GM12878 (cell line): Measurements from ENCODE around the gene MYLIP. TPM values are rescaled to one million over a fixed set of nuclear protein-coding genes. Genes with fewer than 3 reads are reported as not detected.

ENCODE experiments used
- ATAC-seq: fragments of 200-7000 bp; cut with Tn5 transposase; 3 replicates; pipeline ENCODE4 v1.9.1; 2020; ENCODE audit warnings: mild to moderate bottlenecking, moderate library complexity
- BruUV-seq: library from RNA; stranded (reverse); fragments of 400-500 nt; replicated peaks from 2 replicates; lab custom pipeline; 2021; lab: Mats Ljungman, UMichigan
- CTCF ChIA-PET: fragments of 300-600 bp; sonication (Branson Sonifier 250); formaldehyde crosslinking; extraction: SDS; loops from one replicate; lab custom pipeline; 2021; ENCODE audit warnings: inconsistent platforms; lab: Yijun Ruan, JAX
- POLR2A ChIA-PET: fragments of 350-600 bp; formaldehyde crosslinking; extraction: SDS; loops from one replicate; lab custom pipeline; 2021; ENCODE audit warnings: inconsistent platforms; lab: Charles Lee
- RAD21 ChIA-PET: fragments of 300-600 bp; sonication (Branson Sonifier 250); formaldehyde crosslinking; loops from one replicate; lab custom pipeline; 2023; ENCODE audit warnings: antibody characterized with exemption; ENCODE audit not compliant: unreplicated experiment; lab: Charles Lee
- SMC1A ChIA-PET: fragments of 300-600 bp; sonication (Branson Sonifier 250); formaldehyde crosslinking; loops from one replicate; lab custom pipeline; 2023; ENCODE audit not compliant: unreplicated experiment, uncharacterized antibody; lab: Charles Lee
- DNase-seq: peaks from one replicate; pipeline ENCODE4 v3.0.0-alpha.2; 2011; ENCODE audit warnings: low read depth, low spot score
- FAIRE-seq: peaks from 3 replicates; lab custom pipeline; 2011; peaks lifted over from hg19 to GRCh38; lab: Jason Lieb, UNC
- H2AFZ ChIP-seq: 2 replicates; pipeline ENCODE4 v1.6.0; 2011; ENCODE audit warnings: low read depth, low read length, control low read depth; ENCODE audit not compliant: control insufficient read depth
- H3K27ac ChIP-seq: 2 replicates; pipeline ENCODE4 v1.5.1; 2011; ENCODE audit warnings: control low read depth; ENCODE audit not compliant: control insufficient read depth, insufficient read depth
- H3K27me3 ChIP-seq, 2 experiments: replicated peaks in 1 of 2; 2 replicates each; pipeline versions ENCODE4 v1.6.0 to v1.6.1; 2011; ENCODE audit warnings: low read length in 1 of 2; ENCODE audit not compliant: control insufficient read depth in 2 of 2, insufficient read depth in 2 of 2
- H3K36me3 ChIP-seq, 2 experiments: 2 replicates each; pipeline ENCODE4 v1.5.1; 2011; ENCODE audit warnings: low read length in 1 of 2; ENCODE audit not compliant: control insufficient read depth in 2 of 2, insufficient read depth in 2 of 2
- H3K4me1 ChIP-seq: 2 replicates; pipeline ENCODE4 v1.6.1; 2011; ENCODE audit warnings: mild to moderate bottlenecking, low read length, moderate library complexity, mixed read lengths; ENCODE audit not compliant: control insufficient read depth, insufficient read depth
- H3K4me2 ChIP-seq: 2 replicates; pipeline ENCODE4 v1.6.0; 2011; ENCODE audit warnings: control low read depth; ENCODE audit not compliant: control insufficient read depth, insufficient read depth
- H3K4me3 ChIP-seq: fragments of 200-600 bp; sonication (generic); 2 replicates; pipeline ENCODE4 v1.5.1; 2016
- H3K79me2 ChIP-seq: 2 replicates; pipeline ENCODE4 v1.6.0; 2011; ENCODE audit warnings: low read length; ENCODE audit not compliant: control insufficient read depth, insufficient read depth
- H3K9ac ChIP-seq: 2 replicates; pipeline ENCODE4 v1.8.0; 2011; ENCODE audit warnings: low read length, control low read depth, mixed read lengths; ENCODE audit not compliant: control insufficient read depth, insufficient read depth
- H3K9me3 ChIP-seq: replicated peaks from 3 replicates; pipeline ENCODE4 v1.5.1; 2011; ENCODE audit warnings: mild to moderate bottlenecking, low read length; ENCODE audit not compliant: control insufficient read depth, insufficient read depth
- H4K20me1 ChIP-seq: 2 replicates; pipeline ENCODE4 v1.6.0; 2011; ENCODE audit not compliant: control insufficient read depth, insufficient read depth
- BHLHE40 ChIP-seq, 2 experiments: fragments of 450-650 bp in 1 of 2; IDR thresholded peaks; 2 replicates each; pipeline ENCODE4 v1.6.1; 2011 to 2017; ENCODE audit warnings: low read depth in 2 of 2, borderline replicate concordance in 1 of 2, improper control_type of control experiment in 1 of 2, low read length in 1 of 2, mild to moderate bottlenecking in 1 of 2
- CREB1 ChIP-seq: IDR thresholded peaks from 2 replicates; pipeline ENCODE4 v1.6.1; 2012; ENCODE audit warnings: low read depth, mild to moderate bottlenecking, inconsistent platforms
- DPF2 ChIP-seq: fragments of 450-650 bp; IDR thresholded peaks from 2 replicates; pipeline ENCODE4 v1.6.1; 2017; ENCODE audit warnings: mild to moderate bottlenecking
- EGR1 ChIP-seq, 2 experiments: IDR thresholded peaks; 1 replicate in 1 of 2; 2 replicates in 1 of 2; pipeline ENCODE4 v1.6.1; 2011 to 2012; ENCODE audit warnings: low read depth in 2 of 2, low read length in 2 of 2, borderline replicate concordance in 1 of 2, mild to moderate bottlenecking in 1 of 2, moderate library complexity in 1 of 2
- EP300 ChIP-seq, 2 experiments: fragments of 150-350 bp in 1 of 2; IDR thresholded peaks; 2 replicates each; pipeline ENCODE4 v1.6.1; 2011 to 2012; ENCODE audit warnings: low read depth in 2 of 2, low read length in 2 of 2, borderline replicate concordance in 1 of 2, improper control_type of control experiment in 1 of 2, inconsistent platforms in 1 of 2; ENCODE audit not compliant: control insufficient read depth in 1 of 2
- ESRRA ChIP-seq: IDR thresholded peaks from 2 replicates; pipeline ENCODE4 v1.6.1; 2012; ENCODE audit warnings: mild to moderate bottlenecking, low read length, improper control_type of control experiment
- EZH2 ChIP-seq: IDR thresholded peaks from 2 replicates; pipeline ENCODE4 v1.6.1; 2012; ENCODE audit warnings: low read depth, mild to moderate bottlenecking, control low read depth, inconsistent platforms, low read length, borderline replicate concordance; ENCODE audit not compliant: control insufficient read depth
- HDAC2 ChIP-seq: fragments of 200-600 bp; sonication (generic); IDR thresholded peaks from 2 replicates; pipeline ENCODE4 v1.6.1; 2017
- HDAC6 ChIP-seq: fragments of 200-600 bp; sonication (generic); IDR thresholded peaks from one replicate; pipeline ENCODE4 v1.8.0; 2017; ENCODE audit warnings: antibody characterized with exemption; ENCODE audit not compliant: unreplicated experiment
- KDM1A ChIP-seq: fragments of 200-600 bp; sonication (generic); IDR thresholded peaks from 2 replicates; pipeline ENCODE4 v1.6.1; 2016; ENCODE audit warnings: borderline replicate concordance
- PAX8 ChIP-seq: fragments of 450-650 bp; IDR thresholded peaks from 2 replicates; pipeline ENCODE4 v1.6.1; 2017; ENCODE audit warnings: mild to moderate bottlenecking, moderate library complexity
- RUNX3 ChIP-seq: IDR thresholded peaks from 2 replicates; pipeline ENCODE4 v1.6.1; 2012; ENCODE audit warnings: low read length, inconsistent platforms
- SUZ12 ChIP-seq: fragments of 200-600 bp; sonication (generic); IDR thresholded peaks from one replicate; pipeline ENCODE4 v1.6.1; 2018; ENCODE audit warnings: antibody characterized with exemption, mild to moderate bottlenecking; ENCODE audit not compliant: unreplicated experiment
- TBL1XR1 ChIP-seq: IDR thresholded peaks from 2 replicates; pipeline ENCODE4 v1.6.1; 2012; ENCODE audit warnings: low read depth, low read length, improper control_type of control experiment
- WGBS: methylation state at CpG from one replicate; pipeline ENCODE4 v1.1.6; 2016; ENCODE audit warnings: low lambda C conversion rate; ENCODE audit not compliant: insufficient replicate concordance, insufficient coverage; ENCODE audit errors: missing lambda C conversion rate; 5-methylcytosine and 5-hydroxymethylcytosine counted together
- in situ Hi-C: fragments of 300-500 bp; cut with MboI; formaldehyde crosslinking; loops from 9 replicates; pipeline ENCODE4 v1.14.3; 2018; ENCODE audit warnings: mixed read lengths
- intact Hi-C: fragments of 100-400 bp; cut with micrococcal nuclease; formaldehyde crosslinking; loops from one replicate; pipeline ENCODE4 v1.14.2; 2022; ENCODE audit not compliant: unreplicated experiment
- polyA plus RNA-seq, 11 experiments: library from polyadenylated mRNA; depleted of rRNA in 4 of 11; unstranded in 6 of 11; stranded (reverse) in 5 of 11; fragments of >200 nt; fragmentation: Nextera tagmentation in 4 of 11; fragmentation: Illumina TruSeq in 1 of 11; extraction: Ambion mirVana in 4 of 11; extraction: Trizol in 1 of 11; gene quantifications; 1 replicate in 1 of 11; 2 replicates in 10 of 11; pipeline versions ENCODE4 v1.2.1 to v1.2.3, GENCODE V29; 2011 to 2016; ENCODE audit warnings: inconsistent platforms in 2 of 11, missing spikeins in 2 of 11, low read depth in 1 of 11
- total RNA-seq, 4 experiments: library from RNA; depleted of rRNA in 3 of 4; stranded (reverse); fragments of >200 nt in 3 of 4; fragmentation: Illumina TruSeq in 1 of 4; extraction: Trizol in 1 of 4; gene quantifications; 2 replicates each; pipeline versions ENCODE4 v1.2.1 to v1.2.3, GENCODE V29; 2013 to 2021
- TF ChIP-seq, protein P1 (sequence below): IDR thresholded peaks from 2 replicates; pipeline ENCODE4 v1.6.1; 2012; ENCODE audit warnings: low read length, inconsistent platforms
- TF ChIP-seq, protein P2 (sequence below): fragments of 450-650 bp; formaldehyde crosslinking; IDR thresholded peaks from 2 replicates; pipeline ENCODE4 v1.4.0; 2022; ENCODE audit warnings: mild to moderate bottlenecking, moderate library complexity

MYLIP gene
- total and polyA plus RNA-seq, 10 of the 15 experiments (the other 5 are each of a cell fraction or from before 2014, with no cell fraction given), result 5.3 to 123 (median 12.5) TPM

DNA sequence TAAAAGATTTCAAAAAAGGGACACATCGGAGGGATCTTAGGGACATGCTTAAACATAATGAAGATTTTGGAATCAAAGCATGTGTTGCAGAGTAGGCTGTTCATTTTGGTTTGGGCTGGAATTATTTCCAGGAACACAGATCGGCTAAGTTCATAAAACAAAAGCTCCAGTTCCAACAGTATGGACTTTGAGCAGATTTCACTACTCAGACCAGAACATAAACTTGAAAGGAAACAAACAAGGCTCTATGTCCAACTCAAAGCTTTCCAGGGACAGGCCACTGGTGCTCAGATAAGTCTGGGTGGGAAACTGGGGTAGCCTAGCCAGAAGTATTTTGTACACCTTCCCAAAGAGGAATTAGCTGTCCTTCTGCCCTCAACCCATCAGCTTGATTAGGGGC lies 58.3 kb downstream of the MYLIP start (continued):
- TF ChIP-seq BHLHE40 (IDR thresholded peaks at IDR 0.05; ENCODE audit: borderline replicate concordance in 1 of 2, low read depth in 2 of 2, low read length in 1 of 2), result no peak
- TF ChIP-seq, all 136 proteins: peak for 0

DNA sequence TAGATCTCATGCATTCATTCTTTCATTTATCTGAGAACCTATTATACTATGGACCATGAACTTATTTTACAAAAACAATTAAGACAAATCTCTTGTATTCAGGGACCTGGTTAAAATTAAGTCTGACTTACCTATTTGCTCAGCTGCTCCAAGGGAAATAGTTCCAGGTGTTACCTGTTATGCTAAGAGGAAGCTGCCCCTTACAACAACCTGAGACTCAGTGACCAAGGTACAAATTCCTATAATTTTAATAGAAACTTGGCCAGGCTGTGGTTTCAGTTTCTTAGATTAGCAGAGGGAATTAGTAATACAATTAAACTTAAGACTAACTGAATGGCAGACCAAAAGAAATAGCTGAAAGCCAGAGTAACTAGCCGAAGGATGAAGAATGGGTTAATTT lies 61.3 kb downstream of the MYLIP start:
- Histone ChIP-seq H2AFZ (no peak overlapping the region), H3K9me3 (no peaks in the 10 kb centered on the region), H3K4me1 (no peaks in the 10 kb centered on the region), H3K27me3 (no peaks in the 10 kb centered on the region; a peak in 3 of 4 replicates), H3K9ac (no peak overlapping the region), H3K27ac (no peak overlapping the region)
- POLR2A ChIA-PET, result interaction anchor here (1.0 to 2.3 kb wide), 2 partner anchors 9 to 65 kb away, joined by 5 to 6 read pairs; no protein-coding TSS in a partner anchor
- no peak for TF ChIP-seq EP300 (IDR thresholded peaks at IDR 0.05; ENCODE audit: borderline replicate concordance in 1 of 2, control insufficient read depth in 1 of 2, low read depth in 2 of 2, low read length in 2 of 2)
- TF ChIP-seq KDM1A, result no peak
- TF ChIP-seq SUZ12, result no peak
- TF ChIP-seq RUNX3, result no peak
- TF ChIP-seq EGR1 (IDR thresholded peaks at IDR 0.05; ENCODE audit: borderline replicate concordance in 1 of 2, low read depth in 2 of 2, low read length in 2 of 2), result no peak
- TF ChIP-seq ESRRA, result no peak
- no peak for TF ChIP-seq HDAC2
- TF ChIP-seq EZH2, result no peak
- TF ChIP-seq, protein P1, sequence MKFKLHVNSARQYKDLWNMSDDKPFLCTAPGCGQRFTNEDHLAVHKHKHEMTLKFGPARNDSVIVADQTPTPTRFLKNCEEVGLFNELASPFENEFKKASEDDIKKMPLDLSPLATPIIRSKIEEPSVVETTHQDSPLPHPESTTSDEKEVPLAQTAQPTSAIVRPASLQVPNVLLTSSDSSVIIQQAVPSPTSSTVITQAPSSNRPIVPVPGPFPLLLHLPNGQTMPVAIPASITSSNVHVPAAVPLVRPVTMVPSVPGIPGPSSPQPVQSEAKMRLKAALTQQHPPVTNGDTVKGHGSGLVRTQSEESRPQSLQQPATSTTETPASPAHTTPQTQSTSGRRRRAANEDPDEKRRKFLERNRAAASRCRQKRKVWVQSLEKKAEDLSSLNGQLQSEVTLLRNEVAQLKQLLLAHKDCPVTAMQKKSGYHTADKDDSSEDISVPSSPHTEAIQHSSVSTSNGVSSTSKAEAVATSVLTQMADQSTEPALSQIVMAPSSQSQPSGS, result no peak
- TF ChIP-seq TBL1XR1, result no peak
- no peak for TF ChIP-seq CREB1
- TF ChIP-seq, protein P2, sequence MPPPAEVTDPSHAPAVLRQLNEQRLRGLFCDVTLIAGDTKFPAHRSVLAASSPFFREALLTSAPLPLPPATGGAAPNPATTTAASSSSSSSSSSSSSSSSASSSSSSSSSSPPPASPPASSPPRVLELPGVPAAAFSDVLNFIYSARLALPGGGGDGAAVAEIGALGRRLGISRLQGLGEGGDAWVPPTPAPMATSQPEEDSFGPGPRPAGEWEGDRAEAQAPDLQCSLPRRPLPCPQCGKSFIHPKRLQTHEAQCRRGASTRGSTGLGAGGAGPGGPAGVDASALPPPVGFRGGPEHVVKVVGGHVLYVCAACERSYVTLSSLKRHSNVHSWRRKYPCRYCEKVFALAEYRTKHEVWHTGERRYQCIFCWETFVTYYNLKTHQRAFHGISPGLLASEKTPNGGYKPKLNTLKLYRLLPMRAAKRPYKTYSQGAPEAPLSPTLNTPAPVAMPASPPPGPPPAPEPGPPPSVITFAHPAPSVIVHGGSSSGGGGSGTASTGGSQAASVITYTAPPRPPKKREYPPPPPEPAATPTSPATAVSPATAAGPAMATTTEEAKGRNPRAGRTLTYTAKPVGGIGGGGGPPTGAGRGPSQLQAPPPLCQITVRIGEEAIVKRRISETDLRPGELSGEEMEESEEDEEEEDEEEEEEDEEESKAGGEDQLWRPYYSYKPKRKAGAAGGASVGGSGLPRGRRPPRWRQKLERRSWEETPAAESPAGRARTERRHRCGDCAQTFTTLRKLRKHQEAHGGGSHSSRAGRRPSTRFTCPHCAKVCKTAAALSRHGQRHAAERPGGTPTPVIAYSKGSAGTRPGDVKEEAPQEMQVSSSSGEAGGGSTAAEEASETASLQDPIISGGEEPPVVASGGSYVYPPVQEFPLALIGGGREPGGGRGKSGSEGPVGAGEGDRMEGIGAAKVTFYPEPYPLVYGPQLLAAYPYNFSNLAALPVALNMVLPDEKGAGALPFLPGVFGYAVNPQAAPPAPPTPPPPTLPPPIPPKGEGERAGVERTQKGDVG (CRISPR knock-in tag), result no peak
- no peak for TF ChIP-seq HDAC6
- TF ChIP-seq PAX8, result no peak
- TF ChIP-seq DPF2, result no peak
- TF ChIP-seq, all 136 proteins: peak for 0
- BruUV-seq, result no TSS peak
- DNase-seq (no peak), FAIRE-seq (peak; percentile 13), ATAC-seq (no peak)
- RAD21 ChIA-PET, result interaction anchor here (0.5 kb wide), 1 partner anchor 65 kb away, joined by 3 read pairs; no protein-coding TSS in a partner anchor
- in situ Hi-C loops, result no loop called here
- WGBS, result 38% methylated on average over 1 of the region's 1 CpG
- CTCF ChIA-PET, result interaction anchor here (1.0 to 3.5 kb wide), 5 partner anchors 10 to 499 kb away, joined by 3 to 14 read pairs (median 4); no protein-coding TSS in a partner anchor
- no peak overlapping the region for H3K4me2 ChIP-seq
- no peaks in the 10 kb centered on the region for H3K36me3 ChIP-seq
- SMC1A ChIA-PET, result interaction anchor here (0.5 to 2.8 kb wide), 7 partner anchors 9 to 507 kb away, joined by 3 to 12 read pairs (median 6); no protein-coding TSS in a partner anchor
- intact Hi-C loops, result no loop called here
- no peaks in the 10 kb centered on the region for H3K79me2 ChIP-seq
- H3K4me3 ChIP-seq, result no peak overlapping the region
- no peaks in the 10 kb centered on the region for H4K20me1 ChIP-seq
